Activated naive CD8-positive, alpha-beta T cell (primary cell): ENCODE data around the gene SF1.
"Not testable (repeated sequence)": the region's sequence is repeated elsewhere in the genome, so short reads cannot be mapped to it uniquely, and the experiment has no call there.

Source experiments
- H3K27ac Mint-ChIP-seq: one replicate; pipeline ENCODE4 v1.8.0; 2021; ENCODE audit warnings: mixed read lengths
- H3K27me3 Mint-ChIP-seq: one replicate; pipeline ENCODE4 v1.8.0; 2021; ENCODE audit warnings: mixed read lengths
- H3K36me3 Mint-ChIP-seq: one replicate; pipeline ENCODE4 v1.8.0; 2021; ENCODE audit warnings: mixed read lengths
- H3K4me1 Mint-ChIP-seq: one replicate; pipeline ENCODE4 v1.8.0; 2021; ENCODE audit warnings: low read depth, mixed read lengths
- H3K4me3 Mint-ChIP-seq: one replicate; pipeline ENCODE4 v1.8.0; 2021; ENCODE audit warnings: mild to moderate bottlenecking, mixed read lengths
- H3K9me3 Mint-ChIP-seq: one replicate; pipeline ENCODE4 v1.8.0; 2021; ENCODE audit warnings: low read depth, mixed read lengths

SF1 gene, protein sequence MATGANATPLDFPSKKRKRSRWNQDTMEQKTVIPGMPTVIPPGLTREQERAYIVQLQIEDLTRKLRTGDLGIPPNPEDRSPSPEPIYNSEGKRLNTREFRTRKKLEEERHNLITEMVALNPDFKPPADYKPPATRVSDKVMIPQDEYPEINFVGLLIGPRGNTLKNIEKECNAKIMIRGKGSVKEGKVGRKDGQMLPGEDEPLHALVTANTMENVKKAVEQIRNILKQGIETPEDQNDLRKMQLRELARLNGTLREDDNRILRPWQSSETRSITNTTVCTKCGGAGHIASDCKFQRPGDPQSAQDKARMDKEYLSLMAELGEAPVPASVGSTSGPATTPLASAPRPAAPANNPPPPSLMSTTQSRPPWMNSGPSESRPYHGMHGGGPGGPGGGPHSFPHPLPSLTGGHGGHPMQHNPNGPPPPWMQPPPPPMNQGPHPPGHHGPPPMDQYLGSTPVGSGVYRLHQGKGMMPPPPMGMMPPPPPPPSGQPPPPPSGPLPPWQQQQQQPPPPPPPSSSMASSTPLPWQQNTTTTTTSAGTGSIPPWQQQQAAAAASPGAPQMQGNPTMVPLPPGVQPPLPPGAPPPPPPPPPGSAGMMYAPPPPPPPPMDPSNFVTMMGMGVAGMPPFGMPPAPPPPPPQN

DNA sequence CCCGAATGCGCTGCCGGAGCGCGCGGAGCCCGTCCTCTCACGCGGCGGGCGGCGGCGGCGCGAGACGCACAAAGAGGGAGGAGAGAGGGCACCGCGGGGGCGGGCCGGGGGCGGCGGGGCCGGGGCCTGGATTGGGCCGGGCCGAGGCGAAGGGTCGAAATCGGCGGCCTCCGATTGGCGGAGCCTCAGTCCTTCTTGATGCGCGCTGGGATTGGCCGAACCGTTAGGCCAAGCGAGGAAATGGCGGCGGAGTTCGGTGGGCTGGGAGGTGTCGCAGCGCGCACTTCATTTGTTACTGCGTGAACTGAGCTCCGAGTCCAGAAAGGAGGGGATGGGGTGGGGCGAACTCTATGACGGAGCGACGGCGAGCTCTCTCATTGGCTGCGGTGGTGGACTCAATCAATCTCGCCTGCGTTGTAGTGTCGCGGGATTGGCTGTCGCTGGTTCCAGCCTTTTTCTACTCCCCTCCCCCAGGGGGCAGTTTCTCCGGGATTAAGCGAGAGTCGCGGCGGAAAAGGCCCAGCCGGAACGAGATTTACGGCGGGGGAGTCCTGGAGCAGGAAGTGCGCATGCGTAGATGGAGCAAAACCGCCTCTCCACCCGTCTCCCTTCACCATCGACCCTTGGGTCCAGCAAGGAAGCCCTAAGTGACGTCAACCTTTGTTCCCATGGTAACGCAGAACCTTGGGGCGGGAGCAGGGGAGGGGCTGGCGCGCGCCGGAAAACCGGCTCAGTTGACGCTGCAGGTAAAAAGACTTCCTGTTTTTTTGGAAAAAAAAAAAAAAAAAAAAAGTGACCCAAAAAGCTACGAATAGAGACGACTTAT is at the start of gene SF1:
SF1 (minus strand) TSS at position 70 of the 826 bp plus-strand sequence. CDS start 150 bp downstream, outside the sequence.
- peak within 1 kb of the TSS; percentile 99 for H3K27ac Mint-ChIP-seq
- no peaks in the 10 kb centered on the region for H3K27me3 Mint-ChIP-seq
- H3K36me3 Mint-ChIP-seq = peaks cover 21% of the 10 kb centered on the region
- no peaks in the 10 kb centered on the region for H3K9me3 Mint-ChIP-seq
- peak within 1 kb of the TSS; percentile 93 for H3K4me3 Mint-ChIP-seq
- peaks cover 57% of the 10 kb centered on the region for H3K4me1 Mint-ChIP-seq

DNA sequence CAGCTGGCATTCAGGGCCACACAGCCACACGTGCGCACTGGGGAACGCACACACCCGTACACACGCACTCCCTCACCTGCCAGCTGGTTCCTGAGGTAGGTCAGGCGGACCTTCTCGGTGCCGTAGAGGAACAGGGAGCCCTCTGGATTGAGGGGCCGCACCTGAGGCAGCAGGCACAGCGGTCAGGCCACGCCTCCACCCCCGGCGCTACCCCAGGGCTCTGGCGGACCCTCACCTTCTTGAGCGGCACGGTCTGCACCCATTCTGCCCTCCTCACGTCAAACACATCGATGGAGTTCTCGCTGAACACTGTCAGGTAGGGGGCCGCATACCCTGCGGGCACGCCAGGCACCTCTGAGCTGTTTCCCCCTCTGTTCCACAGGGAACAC is 49.1 kb upstream of the SF1 start:
- Mint-ChIP-seq H3K27ac (no peak overlapping the region), H3K4me3 (no peak overlapping the region), H3K9me3 (no peaks in the 10 kb centered on the region), H3K4me1 (no peaks in the 10 kb centered on the region), H3K27me3 (no peaks in the 10 kb centered on the region), H3K36me3 (peaks cover 7% of the 10 kb centered on the region)

DNA sequence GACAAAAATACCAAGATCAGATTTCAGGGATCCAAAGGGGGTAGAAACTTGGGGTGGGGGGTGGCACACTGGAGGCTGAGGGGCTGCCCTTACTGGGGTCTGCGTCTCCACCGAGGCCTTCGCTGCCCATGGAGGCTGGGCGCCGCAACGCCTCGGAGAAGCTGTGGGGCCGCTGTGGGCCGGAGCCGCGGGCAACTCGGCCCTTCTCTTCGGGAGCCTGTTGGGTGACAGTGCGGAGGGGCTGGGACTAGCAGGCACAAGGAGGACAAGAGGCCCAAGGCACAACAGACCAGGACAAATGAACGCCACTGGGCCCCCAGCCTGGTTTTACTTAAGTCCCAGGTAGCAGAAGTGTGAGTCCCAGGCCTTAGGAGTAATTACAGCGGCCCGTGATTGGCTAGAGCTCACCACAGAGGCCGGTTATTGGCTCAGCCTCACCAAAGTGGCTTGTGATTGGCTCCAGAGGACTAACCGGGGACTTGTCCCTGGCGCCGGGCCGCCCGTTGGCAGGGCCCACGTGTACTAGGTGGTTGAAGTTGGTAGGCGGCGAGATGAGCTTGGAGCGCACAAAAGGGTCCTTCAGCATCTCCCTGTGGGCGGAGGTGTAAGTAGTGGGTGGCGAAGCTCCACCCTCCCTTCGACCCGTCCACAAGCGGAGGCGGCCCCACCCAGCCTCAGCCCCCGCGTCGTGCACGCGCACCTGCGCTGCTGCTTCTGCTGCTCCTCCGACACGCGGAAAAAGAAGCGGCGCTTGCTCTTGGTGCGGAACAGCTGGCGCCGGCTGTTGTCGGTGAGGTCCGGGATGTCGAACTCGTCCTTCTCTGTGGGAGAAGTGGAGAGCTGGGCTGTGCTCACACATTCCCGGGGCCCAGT is 48.5 kb upstream of the SF1 start:
- H3K36me3 Mint-ChIP-seq = peaks cover 7% of the 10 kb centered on the region
- no peaks in the 10 kb centered on the region for H3K9me3 Mint-ChIP-seq
- H3K4me1 Mint-ChIP-seq = no peaks in the 10 kb centered on the region
- H3K27ac Mint-ChIP-seq = no peak overlapping the region
- no peaks in the 10 kb centered on the region for H3K27me3 Mint-ChIP-seq
- H3K4me3 Mint-ChIP-seq = no peak overlapping the region

DNA sequence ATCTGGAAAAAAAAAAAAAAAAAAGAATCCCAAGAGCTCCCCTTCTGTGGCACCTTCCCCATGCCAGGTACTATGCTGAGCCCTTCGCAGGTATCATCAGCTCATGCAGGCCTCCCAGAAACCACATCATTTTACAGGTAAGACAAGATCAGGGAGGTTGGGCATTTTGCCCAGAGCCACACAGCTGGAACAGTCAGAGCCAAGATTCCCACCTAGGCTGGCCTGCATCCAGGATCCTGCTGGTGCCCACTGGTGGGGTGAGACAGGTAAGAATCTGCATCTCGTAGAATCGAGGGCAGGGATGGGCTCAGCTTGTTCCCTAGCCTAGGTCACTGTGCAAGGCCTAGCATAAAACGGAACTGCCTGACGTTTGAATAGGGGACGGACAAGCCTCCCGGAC is 47.7 kb upstream of the SF1 start:
- Mint-ChIP-seq H3K27ac (no peak overlapping the region), H3K4me3 (no peak overlapping the region), H3K4me1 (no peaks in the 10 kb centered on the region), H3K9me3 (no peaks in the 10 kb centered on the region), H3K27me3 (no peaks in the 10 kb centered on the region), H3K36me3 (peaks cover 7% of the 10 kb centered on the region)

DNA sequence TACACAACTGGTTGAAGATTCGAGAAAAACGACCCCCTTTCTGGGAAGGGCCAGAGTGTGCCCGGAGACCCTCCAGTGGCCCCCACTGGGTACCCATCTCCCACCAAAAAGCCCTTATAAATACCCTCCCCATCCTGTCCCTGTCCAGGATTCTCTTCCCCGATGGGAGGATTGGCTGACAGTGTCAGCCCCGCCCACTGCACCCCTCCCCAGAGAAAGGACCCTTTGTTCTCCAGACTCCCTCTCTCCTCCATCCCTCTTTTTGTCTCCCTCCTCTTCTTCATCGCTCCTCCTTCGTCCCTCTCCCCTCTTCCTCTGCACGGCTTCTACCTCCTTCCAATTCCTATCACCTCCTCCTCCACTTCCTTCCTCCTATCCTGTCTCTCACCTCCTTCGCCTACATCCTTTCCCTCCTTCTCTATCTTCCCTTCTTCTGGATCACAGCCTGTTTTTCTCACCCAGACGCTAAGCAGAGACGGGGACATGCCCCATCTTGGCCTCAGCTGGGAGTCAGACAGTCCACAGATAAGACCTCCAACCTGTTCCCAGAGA is 45.3 kb upstream of the SF1 start:
- peaks cover 7% of the 10 kb centered on the region for H3K36me3 Mint-ChIP-seq
- H3K4me3 Mint-ChIP-seq = no peak overlapping the region
- H3K27me3 Mint-ChIP-seq = no peaks in the 10 kb centered on the region
- H3K9me3 Mint-ChIP-seq = no peaks in the 10 kb centered on the region
- no peaks in the 10 kb centered on the region for H3K4me1 Mint-ChIP-seq
- no peak overlapping the region for H3K27ac Mint-ChIP-seq

DNA sequence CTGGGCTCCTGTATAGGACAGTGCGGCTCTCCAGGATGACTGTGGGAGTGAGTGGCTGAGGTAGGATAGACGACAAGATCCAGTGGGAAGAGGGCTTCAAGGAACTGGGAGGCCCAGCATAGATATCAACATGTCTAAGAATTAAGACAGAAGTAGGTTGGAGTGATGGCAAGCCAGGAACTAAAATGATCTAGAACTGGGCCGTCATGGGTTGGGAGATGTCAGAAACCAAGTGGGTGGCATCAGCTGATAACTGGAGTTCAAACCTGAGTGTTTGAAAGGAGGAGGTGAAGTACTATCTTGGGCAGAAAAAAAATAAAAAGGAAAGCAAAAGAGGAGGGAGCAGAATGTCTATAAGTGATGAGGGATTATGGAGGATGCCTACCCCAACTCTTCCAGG is 39.1 kb upstream of the SF1 start:
- H3K27ac Mint-ChIP-seq = no peak overlapping the region
- no peak overlapping the region for H3K4me3 Mint-ChIP-seq
- no peaks in the 10 kb centered on the region for H3K36me3 Mint-ChIP-seq
- no peaks in the 10 kb centered on the region for H3K27me3 Mint-ChIP-seq
- no peaks in the 10 kb centered on the region for H3K9me3 Mint-ChIP-seq
- no peaks in the 10 kb centered on the region for H3K4me1 Mint-ChIP-seq

DNA sequence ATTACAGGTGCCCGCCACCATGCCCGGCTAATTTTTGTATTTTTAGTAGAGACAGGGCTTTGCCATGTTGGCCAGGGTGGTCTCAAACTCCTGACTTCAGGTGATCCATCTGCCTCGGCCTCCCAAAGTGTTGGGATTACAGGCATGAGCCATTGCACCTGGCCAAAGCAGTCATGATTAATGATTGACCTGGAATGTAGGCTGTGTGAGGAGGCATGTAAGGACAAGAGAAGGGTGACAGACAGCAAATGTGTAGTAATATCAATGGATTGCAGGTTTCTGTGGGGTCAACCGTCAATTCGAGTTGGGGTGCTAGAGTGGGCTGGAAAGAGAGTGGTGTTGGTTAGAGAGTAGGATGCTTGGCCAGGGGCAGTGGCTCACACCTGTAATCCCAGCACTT is 37.1 kb upstream of the SF1 start:
- H3K36me3 Mint-ChIP-seq, H3K4me3 Mint-ChIP-seq, H3K27ac Mint-ChIP-seq: not testable (repeated sequence)

DNA sequence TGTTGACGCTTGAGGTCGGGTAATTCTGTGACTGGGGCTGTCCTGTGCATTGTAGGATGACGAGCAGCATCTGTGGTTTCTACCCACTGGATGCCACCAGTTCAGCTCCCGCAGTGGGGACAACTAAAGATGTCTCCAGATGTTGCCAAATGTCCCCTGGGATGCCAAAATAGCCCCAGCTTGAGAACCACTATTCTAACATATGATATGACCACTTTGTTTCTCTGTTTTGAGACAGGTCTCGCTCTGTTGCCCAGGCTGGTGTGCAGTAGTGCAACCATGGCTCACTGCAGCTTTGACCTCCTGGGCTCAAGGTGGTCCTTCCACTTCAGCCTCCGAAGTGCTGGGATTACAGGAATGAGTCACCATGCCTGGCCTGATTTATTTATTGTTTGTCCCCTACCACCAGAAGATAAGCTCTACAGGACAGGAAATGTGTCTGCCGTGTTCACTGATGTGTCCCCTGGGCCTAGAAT is 36.4 kb upstream of the SF1 start:
- no peaks in the 10 kb centered on the region for H3K36me3 Mint-ChIP-seq
- H3K27ac Mint-ChIP-seq = no peak overlapping the region
- no peaks in the 10 kb centered on the region for H3K9me3 Mint-ChIP-seq
- H3K4me1 Mint-ChIP-seq = peaks cover 7% of the 10 kb centered on the region
- H3K27me3 Mint-ChIP-seq = no peaks in the 10 kb centered on the region
- H3K4me3 Mint-ChIP-seq = no peak overlapping the region

More for the DNA sequence above, 37.1 kb upstream of the SF1 start:
- H3K4me1 Mint-ChIP-seq, H3K9me3 Mint-ChIP-seq, H3K27me3 Mint-ChIP-seq: not testable (repeated sequence)

DNA sequence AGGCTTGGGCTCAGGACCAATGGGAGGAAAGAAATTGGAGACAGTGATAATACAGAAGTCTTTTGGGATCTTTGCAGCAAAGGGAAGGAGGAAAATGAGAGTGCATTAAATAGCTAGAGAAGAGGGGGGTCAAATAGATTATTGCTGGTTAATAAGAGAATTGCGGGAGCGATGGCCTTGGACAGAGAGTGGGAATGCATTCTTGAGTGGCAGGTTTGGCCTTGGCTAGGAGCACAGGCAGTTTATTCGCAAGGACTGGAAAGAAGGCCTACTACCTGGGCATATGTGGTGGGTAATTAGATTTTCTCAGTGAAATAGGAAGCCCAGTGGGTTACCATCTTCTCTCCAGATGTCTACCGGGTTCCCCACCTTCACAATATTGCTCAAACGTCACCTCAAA is 35.5 kb upstream of the SF1 start:
- peaks cover 13% of the 10 kb centered on the region for H3K4me1 Mint-ChIP-seq
- no peak overlapping the region for H3K27ac Mint-ChIP-seq

DNA sequence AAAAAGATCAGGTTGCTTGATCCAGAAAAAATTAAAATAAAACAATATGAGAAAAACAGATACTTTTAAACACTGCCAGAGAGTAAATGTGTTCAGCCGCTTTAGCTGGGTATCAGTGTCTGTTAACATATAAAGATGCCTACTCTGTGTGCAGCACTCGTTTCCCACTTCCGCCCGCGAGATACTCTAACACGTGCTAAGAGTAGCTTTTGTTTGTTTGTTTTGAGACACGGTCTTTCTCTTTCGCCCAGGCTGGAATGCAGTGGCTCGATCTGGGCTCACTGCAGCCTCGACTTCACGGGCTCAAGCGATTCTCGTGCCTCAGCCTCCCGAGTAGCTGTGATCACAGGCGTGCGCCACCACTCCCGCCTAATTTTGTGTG is 32.5 kb upstream of the SF1 start:
- H3K9me3 Mint-ChIP-seq = no peaks in the 10 kb centered on the region

More for the DNA sequence above, 35.5 kb upstream of the SF1 start:
- Mint-ChIP-seq H3K4me3 (no peak overlapping the region), H3K9me3 (no peaks in the 10 kb centered on the region), H3K36me3 (no peaks in the 10 kb centered on the region), H3K27me3 (no peaks in the 10 kb centered on the region)

DNA sequence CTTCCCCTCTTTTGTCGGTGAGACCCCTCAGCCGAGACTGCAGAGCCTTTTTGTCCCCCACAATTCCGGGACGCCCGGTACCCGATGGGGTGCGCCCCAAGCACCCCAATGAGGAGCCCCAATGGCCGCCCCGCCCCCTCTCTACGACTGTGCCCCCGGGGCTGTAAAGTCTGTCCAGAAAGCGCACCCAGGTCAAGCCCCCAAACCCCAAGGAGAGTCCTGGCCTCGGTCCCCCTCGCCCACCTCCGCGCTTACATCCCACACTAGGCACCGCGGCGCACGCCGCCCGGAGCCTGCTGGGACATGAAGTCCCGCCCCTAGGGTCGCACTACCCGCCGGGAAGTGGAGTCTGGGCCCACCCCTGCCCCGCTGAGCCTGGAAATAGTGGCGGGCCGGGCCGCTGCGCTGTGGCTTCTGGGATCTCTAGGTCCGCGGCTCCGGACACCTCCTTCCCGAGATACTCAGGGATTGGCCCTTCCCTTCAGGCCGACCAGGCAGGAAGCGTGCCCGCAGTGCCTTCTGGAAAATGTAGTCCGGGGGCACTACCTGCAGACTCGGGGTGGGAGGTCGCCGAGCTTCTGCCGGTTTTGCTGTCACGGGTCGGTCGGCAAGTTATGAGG is 32.0 kb upstream of the SF1 start, which contains the start of gene MEN1:
MEN1 (minus strand) TSS at position 281 of the 620 bp plus-strand sequence. CDS start 442 bp downstream, outside the sequence.
- H3K27me3 Mint-ChIP-seq = no peaks in the 10 kb centered on the region
- peak within 1 kb of the TSS; percentile 94 for H3K4me3 Mint-ChIP-seq
- peaks cover 27% of the 10 kb centered on the region for H3K4me1 Mint-ChIP-seq
- peak within 1 kb of the TSS; percentile 91 for H3K27ac Mint-ChIP-seq
- peaks cover 4% of the 10 kb centered on the region for H3K36me3 Mint-ChIP-seq
- H3K9me3 Mint-ChIP-seq = no peaks in the 10 kb centered on the region

More for the DNA sequence above, 32.5 kb upstream of the SF1 start:
- peak overlapping the region; percentile 91 for H3K27ac Mint-ChIP-seq
- H3K4me1 Mint-ChIP-seq = peaks cover 27% of the 10 kb centered on the region
- no peaks in the 10 kb centered on the region for H3K27me3 Mint-ChIP-seq
- peak overlapping the region; percentile 94 for H3K4me3 Mint-ChIP-seq
- peaks cover 4% of the 10 kb centered on the region for H3K36me3 Mint-ChIP-seq

DNA sequence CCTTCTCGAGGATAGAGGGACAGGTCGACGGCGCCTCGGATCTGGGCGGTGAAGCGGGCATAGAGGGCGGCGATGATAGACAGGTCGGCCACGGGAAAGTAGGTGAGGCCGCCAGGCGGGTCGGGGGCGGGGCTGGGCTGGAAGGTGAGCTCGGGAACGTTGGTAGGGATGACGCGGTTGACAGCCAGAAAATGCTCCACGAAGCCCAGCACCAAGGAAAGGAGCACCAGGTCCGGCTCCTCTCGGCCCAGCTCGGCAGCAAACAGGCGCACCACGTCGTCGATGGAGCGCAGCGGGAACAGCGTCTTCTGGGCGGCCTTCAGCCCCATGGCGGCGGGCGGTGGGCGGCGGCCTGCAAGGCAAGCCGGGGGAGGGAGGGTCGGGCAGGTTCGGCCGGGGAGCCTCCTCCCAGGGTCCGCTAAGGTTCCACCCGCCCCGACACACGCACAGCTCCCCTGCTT is 31.5 kb upstream of the SF1 start:
- peaks cover 27% of the 10 kb centered on the region for H3K4me1 Mint-ChIP-seq
- H3K36me3 Mint-ChIP-seq = peaks cover 4% of the 10 kb centered on the region
- peak overlapping the region; percentile 91 for H3K27ac Mint-ChIP-seq
- no peaks in the 10 kb centered on the region for H3K27me3 Mint-ChIP-seq
- peak overlapping the region; percentile 94 for H3K4me3 Mint-ChIP-seq
- no peaks in the 10 kb centered on the region for H3K9me3 Mint-ChIP-seq

DNA sequence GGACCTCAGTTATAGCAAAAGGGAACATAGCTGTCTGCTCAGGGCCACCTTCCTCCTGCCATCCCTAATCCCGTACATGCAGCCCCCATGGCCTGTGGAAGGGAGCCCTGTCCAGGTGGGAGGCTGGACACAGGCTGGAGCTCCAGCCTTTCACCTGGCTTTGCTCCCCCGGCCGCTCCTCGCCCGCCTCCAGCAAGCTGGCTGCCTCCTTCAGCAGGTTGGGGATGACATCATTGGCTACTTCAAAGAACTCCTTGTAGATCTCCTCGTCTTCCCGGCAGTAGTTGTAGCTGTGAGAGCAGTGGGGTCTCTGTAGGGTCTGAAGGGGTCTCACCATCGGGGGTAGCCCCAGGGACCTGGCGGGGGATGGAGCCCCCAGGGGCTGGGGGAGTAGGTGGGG is 27.1 kb upstream of the SF1 start:
- no peaks in the 10 kb centered on the region for H3K9me3 Mint-ChIP-seq
- H3K4me1 Mint-ChIP-seq = peaks cover 39% of the 10 kb centered on the region
- H3K4me3 Mint-ChIP-seq = peak overlapping the region; percentile 22
- H3K27me3 Mint-ChIP-seq = no peaks in the 10 kb centered on the region
- H3K36me3 Mint-ChIP-seq = peaks cover 4% of the 10 kb centered on the region
- H3K27ac Mint-ChIP-seq = no peak overlapping the region
